OCI-LY1 (cell line): ENCODE results near the gene HMG20B.
"Not testable (repeated sequence)": the region's sequence is repeated elsewhere in the genome, so short reads cannot be mapped to it uniquely, and the experiment has no call there.

Experiments
- H2AFZ ChIP-seq: fragments of 200-600 bp; sonication (generic), shearing (Covaris generic); 2 replicates; pipeline ENCODE4 v1.6.0; 2014; ENCODE audit warnings: antibody characterized with exemption, mild to moderate bottlenecking, low read length
- H3F3A ChIP-seq: fragments of 200-600 bp; sonication (generic), shearing (Covaris generic); 2 replicates; pipeline ENCODE4 v1.6.0; 2014; ENCODE audit warnings: mild to moderate bottlenecking, antibody characterized with exemption, low read length, moderate library complexity; ENCODE audit not compliant: insufficient read depth
- H3K27ac ChIP-seq: fragments of 200-600 bp; sonication (generic); 2 replicates; pipeline ENCODE4 v1.5.1; 2014; ENCODE audit warnings: low read length, mixed run types, mild to moderate bottlenecking, low read depth; ENCODE audit not compliant: poor library complexity, severe bottlenecking
- H3K27me3 ChIP-seq: fragments of 200-600 bp; sonication (generic); 2 replicates; pipeline ENCODE4 v1.6.0; 2014; ENCODE audit warnings: antibody characterized with exemption, mild to moderate bottlenecking, low read length, moderate library complexity; ENCODE audit not compliant: insufficient read depth
- H3K36me3 ChIP-seq: fragments of 200-600 bp; sonication (generic); 2 replicates; pipeline ENCODE4 v1.6.1; 2014; ENCODE audit warnings: mild to moderate bottlenecking, antibody characterized with exemption, low read length, moderate library complexity, mixed read lengths; ENCODE audit not compliant: insufficient read depth
- H3K4me1 ChIP-seq: fragments of 200-600 bp; sonication (generic); 2 replicates; pipeline ENCODE4 v1.5.1; 2014; ENCODE audit warnings: mild to moderate bottlenecking, low read length, moderate library complexity; ENCODE audit not compliant: insufficient read depth, severe bottlenecking
- H3K4me2 ChIP-seq: fragments of 200-600 bp; sonication (generic), shearing (Covaris generic); 2 replicates; pipeline ENCODE4 v1.6.1; 2014; ENCODE audit warnings: low read length
- H3K4me3 ChIP-seq: fragments of 200-600 bp; sonication (generic); 2 replicates; pipeline ENCODE4 v1.5.1; 2014; ENCODE audit warnings: low read length, low read depth, mild to moderate bottlenecking, mixed read lengths; ENCODE audit not compliant: poor library complexity, severe bottlenecking
- H3K79me2 ChIP-seq: fragments of 200-600 bp; shearing (Covaris generic); 2 replicates; pipeline ENCODE4 v1.6.1; 2016; ENCODE audit warnings: mixed run types, low read length, mixed read lengths; ENCODE audit not compliant: insufficient read depth
- H3K9ac ChIP-seq: fragments of 200-600 bp; sonication (generic), shearing (Covaris generic); 2 replicates; pipeline ENCODE4 v1.6.1; 2014; ENCODE audit warnings: mild to moderate bottlenecking, low read length, mixed read lengths
- H3K9me2 ChIP-seq: fragments of 200-600 bp; sonication (generic), shearing (Covaris generic); 2 replicates; pipeline ENCODE4 v1.6.1; 2014; ENCODE audit warnings: low read depth, mild to moderate bottlenecking, low read length, mixed read lengths
- H3K9me3 ChIP-seq: fragments of 200-600 bp; shearing (Covaris generic); 2 replicates; pipeline ENCODE4 v1.6.1; 2014; ENCODE audit warnings: low read length, mixed read lengths
- H4K20me1 ChIP-seq: fragments of 200-600 bp; sonication (generic), shearing (Covaris generic); 2 replicates; pipeline ENCODE4 v1.6.0; 2016; ENCODE audit warnings: mild to moderate bottlenecking, low read length; ENCODE audit not compliant: insufficient read depth
- CTCF ChIP-seq: fragments of 200-600 bp; sonication (generic), shearing (Covaris generic); IDR thresholded peaks from 2 replicates; pipeline ENCODE4 v1.5.1; 2017; ENCODE audit warnings: mild to moderate bottlenecking, antibody characterized with exemption, low read length, moderate library complexity, mixed read lengths
- EZH2 ChIP-seq: fragments of 200-600 bp; sonication (generic), shearing (Covaris generic); IDR thresholded peaks from 2 replicates; pipeline ENCODE4 v1.8.0; 2017; ENCODE audit warnings: borderline replicate concordance, mixed run types, mild to moderate bottlenecking, antibody characterized with exemption, low read length, moderate library complexity, mixed read lengths

HMG20B gene

GRCh38 chr19:3528080-3528479, 44.7 kb upstream of the HMG20B start:
- H3K4me2 ChIP-seq, result no peak overlapping the region
- no peaks in the 10 kb centered on the region for H3K27me3 ChIP-seq
- H3K36me3 ChIP-seq, result peaks cover 53% of the 10 kb centered on the region
- no peaks in the 10 kb centered on the region for H3K4me1 ChIP-seq
- no peak overlapping the region for H3K4me3 ChIP-seq
- H4K20me1 ChIP-seq, result no peaks in the 10 kb centered on the region
- no peak overlapping the region for H3K27ac ChIP-seq
- no peaks in the 10 kb centered on the region for H3K79me2 ChIP-seq
- TF ChIP-seq EZH2, result no peak
- no peak for TF ChIP-seq CTCF
- no peaks in the 10 kb centered on the region for H3K9me2 ChIP-seq
- H3F3A ChIP-seq, result no peaks in the 10 kb centered on the region
- no peak overlapping the region for H2AFZ ChIP-seq
- no peaks in the 10 kb centered on the region for H3K9me3 ChIP-seq
- no peak overlapping the region for H3K9ac ChIP-seq

- H3K4me3 ChIP-seq, result no peak overlapping the region
- no peaks in the 10 kb centered on the region for H4K20me1 ChIP-seq
- no peaks in the 10 kb centered on the region for H3K9me3 ChIP-seq
- peaks cover 59% of the 10 kb centered on the region for H3K36me3 ChIP-seq
- H3K79me2 ChIP-seq, result no peaks in the 10 kb centered on the region
- H3K4me2 ChIP-seq, result no peak overlapping the region
- no peaks in the 10 kb centered on the region for H3K27me3 ChIP-seq
- H2AFZ ChIP-seq, result no peak overlapping the region
- H3K9ac ChIP-seq, result no peak overlapping the region
- H3F3A ChIP-seq, result no peaks in the 10 kb centered on the region
- H3K4me1 ChIP-seq, result no peaks in the 10 kb centered on the region
- TF ChIP-seq EZH2 (no peak), CTCF (no peak)
- H3K27ac ChIP-seq, result no peak overlapping the region
- no peaks in the 10 kb centered on the region for H3K9me2 ChIP-seq
Observed at GRCh38 chr19:3528539-3529211, 44.1 kb upstream of the HMG20B start.

GRCh38 chr19:3529299-3529698, 43.4 kb upstream of the HMG20B start:
- H3K9me2 ChIP-seq, H4K20me1 ChIP-seq, H3K27ac ChIP-seq, H3K9me3 ChIP-seq, H3K9ac ChIP-seq, H3K79me2 ChIP-seq, H3F3A ChIP-seq, H2AFZ ChIP-seq, H3K27me3 ChIP-seq, H3K4me2 ChIP-seq, H3K4me3 ChIP-seq, H3K4me1 ChIP-seq: not testable (repeated sequence)
- H3K36me3 ChIP-seq, result peaks cover 58% of the 10 kb centered on the region

GRCh38 chr19:3530389-3530788, 42.4 kb upstream of the HMG20B start:
- no peaks in the 10 kb centered on the region for H3K27me3 ChIP-seq
- no peak overlapping the region for H3K4me3 ChIP-seq
- H3F3A ChIP-seq, result no peaks in the 10 kb centered on the region
- no peak overlapping the region for H3K27ac ChIP-seq
- H3K4me1 ChIP-seq, result no peaks in the 10 kb centered on the region
- no peaks in the 10 kb centered on the region for H3K79me2 ChIP-seq
- no peaks in the 10 kb centered on the region for H3K9me3 ChIP-seq
- H3K9ac ChIP-seq, result no peak overlapping the region
- no peaks in the 10 kb centered on the region for H3K9me2 ChIP-seq
- H4K20me1 ChIP-seq, result no peaks in the 10 kb centered on the region
- no peak for TF ChIP-seq EZH2
- TF ChIP-seq CTCF, result no peak
- H2AFZ ChIP-seq, result no peak overlapping the region
- H3K36me3 ChIP-seq, result peaks cover 63% of the 10 kb centered on the region
- no peak overlapping the region for H3K4me2 ChIP-seq
